Measurements from ENCODE around the gene FNIP1.
"Not testable (repeated sequence)": the region's sequence is repeated elsewhere in the genome, so short reads cannot be mapped to it uniquely, and the experiment has no call there.

FNIP1 gene

DNA sequence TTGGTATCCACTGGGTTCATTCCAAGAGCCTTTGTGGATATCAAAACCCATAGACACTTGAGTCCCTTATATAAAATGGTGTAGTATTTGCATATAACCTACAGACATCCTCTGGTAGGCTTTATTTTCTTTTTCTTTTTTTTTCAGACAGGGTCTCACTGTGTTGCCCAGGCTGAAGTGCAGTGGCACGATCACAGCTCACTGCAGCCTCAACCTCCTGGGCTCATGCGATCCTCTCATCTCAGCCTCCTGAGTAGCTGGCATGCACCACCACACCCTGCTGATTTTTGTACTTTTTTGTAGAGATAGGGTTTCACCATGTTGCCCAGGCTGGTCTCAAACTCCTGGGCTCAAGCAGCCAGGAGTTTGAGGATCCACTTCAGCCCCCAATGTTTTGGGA lies 175.7 kb downstream of the FNIP1 start:
- H3K9me3 ChIP-seq (ENCODE audit: control insufficient read depth, low read length); H3K36me3 ChIP-seq (ENCODE audit: control insufficient read depth, insufficient read depth, low read length, severe bottlenecking); H3K27me3 ChIP-seq (replicated peaks; ENCODE audit: control insufficient read depth, insufficient read depth, low read length); H3K4me3 ChIP-seq (ENCODE audit: low read length); H3K9ac ChIP-seq (ENCODE audit: low read length); DNase-seq (ENCODE audit: low read depth): not testable (repeated sequence)
- peaks cover 12% of the 10 kb centered on the region for H3K4me1 ChIP-seq (ENCODE audit: control insufficient read depth, insufficient read depth, low read length)

DNA sequence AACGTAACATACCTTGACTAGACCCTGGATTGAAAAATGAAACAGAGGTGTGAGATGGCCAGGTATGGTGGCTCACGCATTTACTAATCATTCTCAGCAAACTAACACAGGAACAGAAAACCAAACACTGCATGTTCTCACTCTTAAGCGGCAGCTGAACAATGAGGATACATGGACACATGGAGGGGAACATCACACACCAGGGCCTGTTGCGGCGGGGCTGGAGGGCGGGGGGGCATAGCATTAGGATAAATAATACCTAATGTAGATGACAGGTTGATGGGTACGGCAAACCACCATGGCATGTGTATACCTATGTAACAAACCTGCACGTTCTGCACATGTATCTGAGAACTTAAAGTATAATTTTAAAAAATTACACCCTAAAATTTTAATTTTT lies 177.7 kb downstream of the FNIP1 start:
- Histone ChIP-seq H3K9me3 (ENCODE audit: control insufficient read depth, low read length) (no peaks in the 10 kb centered on the region), H3K4me1 (ENCODE audit: control insufficient read depth, insufficient read depth, low read length) (peaks cover 12% of the 10 kb centered on the region), H3K27me3 (replicated peaks; ENCODE audit: control insufficient read depth, insufficient read depth, low read length) (no peaks in the 10 kb centered on the region), H3K4me3 (ENCODE audit: low read length) (no peak overlapping the region), H3K36me3 (ENCODE audit: control insufficient read depth, insufficient read depth, low read length, severe bottlenecking) (no peaks in the 10 kb centered on the region), H3K9ac (ENCODE audit: low read length) (no peak overlapping the region)
- DNase-seq (ENCODE audit: low read depth) = no peak

DNA sequence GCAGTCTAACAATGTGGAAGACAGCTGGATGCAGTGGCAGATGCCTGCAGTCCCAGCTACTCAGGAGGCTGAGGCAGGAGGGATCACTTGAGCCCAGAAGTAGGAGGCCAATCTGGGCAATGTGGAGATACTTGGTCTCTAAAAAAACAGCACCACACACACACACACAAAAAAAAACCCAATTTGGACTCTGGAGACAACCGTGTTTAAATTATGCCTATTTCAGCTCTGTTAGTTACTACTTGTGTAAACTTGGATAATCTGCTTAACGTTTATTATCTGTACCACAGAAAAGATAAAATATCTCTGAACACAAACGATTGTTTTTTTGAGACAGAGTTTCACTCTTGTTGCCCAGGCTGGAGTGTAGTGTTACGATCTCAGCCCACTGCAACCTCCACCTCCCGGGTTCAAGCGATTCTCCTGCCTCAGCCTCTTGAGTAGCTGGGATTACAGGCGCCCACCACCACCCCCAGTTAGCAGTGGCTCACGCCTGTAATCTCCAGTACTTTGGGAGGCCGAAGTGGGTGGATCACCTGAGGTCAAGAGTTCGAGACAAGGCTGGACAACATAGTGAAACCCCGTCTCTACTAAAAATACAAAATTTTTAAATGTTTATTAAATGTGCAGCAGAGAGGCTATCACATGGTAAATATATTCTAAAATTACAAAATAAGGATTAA lies 179.5 kb downstream of the FNIP1 start:
- H3K9ac ChIP-seq (ENCODE audit: low read length) = no peak overlapping the region
- no peak overlapping the region for H3K4me3 ChIP-seq (ENCODE audit: low read length)
- H3K36me3 ChIP-seq (ENCODE audit: control insufficient read depth, insufficient read depth, low read length, severe bottlenecking) = no peaks in the 10 kb centered on the region
- H3K9me3 ChIP-seq (ENCODE audit: control insufficient read depth, low read length) = no peaks in the 10 kb centered on the region
- peaks cover 3% of the 10 kb centered on the region for H3K4me1 ChIP-seq (ENCODE audit: control insufficient read depth, insufficient read depth, low read length)
- H3K27me3 ChIP-seq (replicated peaks; ENCODE audit: control insufficient read depth, insufficient read depth, low read length) = no peaks in the 10 kb centered on the region
- no peak for DNase-seq (ENCODE audit: low read depth)

DNA sequence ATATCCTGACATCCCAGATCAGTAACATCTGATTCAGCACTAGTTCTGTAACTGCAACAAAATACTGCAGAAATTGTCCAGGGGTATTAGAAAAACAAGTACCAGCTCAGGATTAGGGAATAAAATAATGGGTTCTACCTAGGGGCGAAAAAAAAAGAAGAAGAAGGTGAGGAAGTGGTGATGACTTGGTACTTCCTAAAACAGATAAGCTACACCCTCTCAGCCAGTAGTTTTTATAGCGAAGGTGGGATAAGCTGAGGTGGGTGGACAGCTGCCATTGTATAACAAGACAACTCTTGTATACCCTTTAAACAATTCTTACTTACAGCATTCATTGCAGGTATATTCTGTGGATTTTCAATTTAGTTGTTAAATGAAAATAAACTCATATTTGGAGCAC lies 180.9 kb downstream of the FNIP1 start:
- H3K36me3 ChIP-seq (ENCODE audit: control insufficient read depth, insufficient read depth, low read length, severe bottlenecking) = no peaks in the 10 kb centered on the region
- H3K9me3 ChIP-seq (ENCODE audit: control insufficient read depth, low read length) = no peaks in the 10 kb centered on the region
- H3K9ac ChIP-seq (ENCODE audit: low read length) = no peak overlapping the region
- no peak overlapping the region for H3K4me3 ChIP-seq (ENCODE audit: low read length)
- H3K27me3 ChIP-seq (replicated peaks; ENCODE audit: control insufficient read depth, insufficient read depth, low read length) = no peaks in the 10 kb centered on the region
- H3K4me1 ChIP-seq (ENCODE audit: control insufficient read depth, insufficient read depth, low read length) = no peaks in the 10 kb centered on the region
- no peak for DNase-seq (ENCODE audit: low read depth)

DNA sequence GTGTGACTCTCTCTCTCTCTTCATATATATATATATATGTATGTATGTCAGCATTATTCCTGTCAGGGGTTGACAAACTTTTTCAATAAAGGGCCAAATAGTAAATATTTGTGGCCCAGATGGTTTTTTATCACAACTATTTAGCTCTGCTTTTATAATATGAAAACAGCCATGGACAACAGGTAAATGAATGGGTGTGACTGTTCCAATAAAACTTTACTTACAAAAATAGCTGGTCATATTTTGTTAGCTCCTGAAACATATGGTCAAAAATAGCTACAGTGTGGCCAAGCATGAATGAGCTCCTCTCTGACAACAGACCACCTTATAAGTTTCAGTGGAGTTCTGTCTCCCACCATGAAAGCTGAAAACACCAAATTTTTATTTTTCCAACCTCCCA lies 183.4 kb downstream of the FNIP1 start:
- Histone ChIP-seq H3K36me3 (ENCODE audit: control insufficient read depth, insufficient read depth, low read length, severe bottlenecking) (no peaks in the 10 kb centered on the region), H3K9me3 (ENCODE audit: control insufficient read depth, low read length) (no peaks in the 10 kb centered on the region), H3K9ac (ENCODE audit: low read length) (no peak overlapping the region), H3K4me3 (ENCODE audit: low read length) (no peak overlapping the region), H3K27me3 (replicated peaks; ENCODE audit: control insufficient read depth, insufficient read depth, low read length) (no peaks in the 10 kb centered on the region), H3K4me1 (ENCODE audit: control insufficient read depth, insufficient read depth, low read length) (peaks cover under 1% of the 10 kb centered on the region)
- no peak for DNase-seq (ENCODE audit: low read depth)

DNA sequence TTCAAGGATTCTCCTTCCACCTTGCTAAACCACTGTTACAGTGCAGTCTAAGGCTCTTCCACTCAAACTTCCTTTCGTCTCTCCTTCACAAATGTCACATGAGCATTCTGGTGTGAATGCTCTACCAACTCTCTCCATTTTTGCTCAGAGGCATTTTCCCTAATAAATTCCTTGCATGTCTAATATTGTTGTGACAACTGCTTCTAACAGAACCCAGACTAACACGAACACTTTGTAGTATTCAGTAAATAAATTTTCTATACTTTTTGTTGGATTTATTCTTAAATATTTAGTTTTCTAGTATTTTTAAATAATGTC lies 185.8 kb downstream of the FNIP1 start:
- H3K27me3 ChIP-seq (replicated peaks; ENCODE audit: control insufficient read depth, insufficient read depth, low read length) = no peaks in the 10 kb centered on the region
- no peak overlapping the region for H3K4me3 ChIP-seq (ENCODE audit: low read length)
- peaks cover 15% of the 10 kb centered on the region for H3K4me1 ChIP-seq (ENCODE audit: control insufficient read depth, insufficient read depth, low read length)
- H3K9me3 ChIP-seq (ENCODE audit: control insufficient read depth, low read length) = no peaks in the 10 kb centered on the region
- H3K9ac ChIP-seq (ENCODE audit: low read length) = no peak overlapping the region
- H3K36me3 ChIP-seq (ENCODE audit: control insufficient read depth, insufficient read depth, low read length, severe bottlenecking) = no peaks in the 10 kb centered on the region
- no peak for DNase-seq (ENCODE audit: low read depth)

DNA sequence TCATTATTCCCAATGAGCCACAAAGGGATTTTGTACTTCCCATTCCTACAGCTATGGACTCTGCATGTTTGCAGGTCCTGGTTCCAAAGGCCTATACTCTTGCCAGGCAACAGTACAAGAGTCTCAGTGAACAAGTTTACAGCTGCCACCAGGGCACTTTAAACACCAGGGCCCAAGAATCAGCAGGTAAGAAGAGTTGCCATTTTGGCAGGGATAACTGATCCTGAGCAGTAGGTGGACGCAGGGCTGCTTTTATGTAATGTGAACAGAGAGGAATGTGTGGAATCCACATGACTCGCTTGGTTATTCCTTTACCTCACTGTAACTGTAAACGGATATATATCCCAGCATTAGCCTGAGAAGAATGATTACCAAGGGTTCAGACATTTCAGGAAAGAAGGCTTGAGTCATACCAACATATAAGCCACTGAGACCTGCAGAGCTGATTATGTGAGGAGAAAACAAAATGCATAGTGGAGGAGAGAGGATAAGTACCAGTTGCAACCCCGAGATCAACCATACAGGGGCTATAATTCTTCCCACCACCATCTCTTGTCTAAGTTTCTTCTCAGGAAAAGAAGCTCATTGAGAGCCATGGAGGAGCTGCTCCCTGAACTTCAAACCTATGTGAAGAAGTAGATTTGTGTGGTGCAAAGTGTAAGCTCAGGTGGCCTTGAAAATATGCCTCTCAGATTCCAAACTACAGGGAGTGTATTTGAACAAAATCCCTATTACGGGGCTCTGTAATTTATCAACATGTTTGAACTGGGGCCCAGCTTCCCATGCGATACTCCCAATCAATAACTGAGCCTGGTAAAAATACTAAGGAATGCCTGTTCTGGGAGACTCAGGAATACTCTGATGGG lies 186.4 kb downstream of the FNIP1 start:
- no peak overlapping the region for H3K4me3 ChIP-seq (ENCODE audit: low read length)
- H3K27me3 ChIP-seq (replicated peaks; ENCODE audit: control insufficient read depth, insufficient read depth, low read length) = no peaks in the 10 kb centered on the region
- peak; percentile 37 for DNase-seq (ENCODE audit: low read depth)
- H3K4me1 ChIP-seq (ENCODE audit: control insufficient read depth, insufficient read depth, low read length) = peaks cover 15% of the 10 kb centered on the region
- H3K9me3 ChIP-seq (ENCODE audit: control insufficient read depth, low read length) = no peaks in the 10 kb centered on the region
- H3K9ac ChIP-seq (ENCODE audit: low read length) = no peak overlapping the region
- no peaks in the 10 kb centered on the region for H3K36me3 ChIP-seq (ENCODE audit: control insufficient read depth, insufficient read depth, low read length, severe bottlenecking)

DNA sequence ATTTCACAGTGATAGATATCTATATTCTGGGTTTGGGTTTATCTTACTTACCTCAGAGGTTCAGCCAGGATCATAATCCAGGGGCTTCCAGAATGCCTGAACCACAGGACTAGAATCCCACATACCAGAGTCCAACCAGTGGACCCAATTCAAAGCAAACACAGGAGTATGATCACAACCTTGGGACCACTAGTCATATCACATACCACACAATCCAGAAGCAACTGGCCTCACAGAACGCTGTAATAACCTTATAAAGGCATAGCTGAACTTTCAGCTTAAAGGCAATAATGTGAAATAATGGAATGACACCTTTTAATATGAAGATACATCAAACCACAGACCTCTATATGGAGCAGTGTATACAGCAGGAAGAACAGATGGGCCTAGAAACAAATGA lies 187.0 kb downstream of the FNIP1 start:
- peaks cover 15% of the 10 kb centered on the region for H3K4me1 ChIP-seq (ENCODE audit: control insufficient read depth, insufficient read depth, low read length)
- no peaks in the 10 kb centered on the region for H3K36me3 ChIP-seq (ENCODE audit: control insufficient read depth, insufficient read depth, low read length, severe bottlenecking)
- H3K4me3 ChIP-seq (ENCODE audit: low read length) = no peak overlapping the region
- no peaks in the 10 kb centered on the region for H3K9me3 ChIP-seq (ENCODE audit: control insufficient read depth, low read length)
- no peaks in the 10 kb centered on the region for H3K27me3 ChIP-seq (replicated peaks; ENCODE audit: control insufficient read depth, insufficient read depth, low read length)
- no peak overlapping the region for H3K9ac ChIP-seq (ENCODE audit: low read length)
- no peak for DNase-seq (ENCODE audit: low read depth)

DNA sequence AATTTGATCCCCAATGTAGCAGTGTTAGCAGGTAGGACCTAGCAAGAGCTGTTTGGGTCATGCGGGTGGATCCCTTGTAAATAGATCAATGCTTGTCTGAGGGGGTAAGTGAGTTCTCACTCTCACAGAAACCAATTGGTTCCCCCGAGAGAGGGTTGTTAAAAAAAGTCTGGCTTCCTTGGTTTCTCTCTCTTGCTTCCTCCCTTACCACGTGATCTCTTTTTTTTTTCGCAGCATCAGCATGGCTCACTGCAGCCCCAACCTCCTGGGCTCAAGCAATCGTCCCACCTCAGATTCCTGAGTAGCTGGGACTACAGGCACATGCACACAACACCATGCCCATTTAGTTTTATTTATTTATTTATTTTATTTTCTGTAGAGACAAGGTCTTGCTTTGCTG lies 188.2 kb downstream of the FNIP1 start:
- no peak overlapping the region for H3K9ac ChIP-seq (ENCODE audit: low read length)
- H3K36me3 ChIP-seq (ENCODE audit: control insufficient read depth, insufficient read depth, low read length, severe bottlenecking) = no peaks in the 10 kb centered on the region
- DNase-seq (ENCODE audit: low read depth) = no peak
- peaks cover 15% of the 10 kb centered on the region for H3K4me1 ChIP-seq (ENCODE audit: control insufficient read depth, insufficient read depth, low read length)
- no peak overlapping the region for H3K4me3 ChIP-seq (ENCODE audit: low read length)
- H3K27me3 ChIP-seq (replicated peaks; ENCODE audit: control insufficient read depth, insufficient read depth, low read length) = no peaks in the 10 kb centered on the region
- H3K9me3 ChIP-seq (ENCODE audit: control insufficient read depth, low read length) = no peaks in the 10 kb centered on the region

DNA sequence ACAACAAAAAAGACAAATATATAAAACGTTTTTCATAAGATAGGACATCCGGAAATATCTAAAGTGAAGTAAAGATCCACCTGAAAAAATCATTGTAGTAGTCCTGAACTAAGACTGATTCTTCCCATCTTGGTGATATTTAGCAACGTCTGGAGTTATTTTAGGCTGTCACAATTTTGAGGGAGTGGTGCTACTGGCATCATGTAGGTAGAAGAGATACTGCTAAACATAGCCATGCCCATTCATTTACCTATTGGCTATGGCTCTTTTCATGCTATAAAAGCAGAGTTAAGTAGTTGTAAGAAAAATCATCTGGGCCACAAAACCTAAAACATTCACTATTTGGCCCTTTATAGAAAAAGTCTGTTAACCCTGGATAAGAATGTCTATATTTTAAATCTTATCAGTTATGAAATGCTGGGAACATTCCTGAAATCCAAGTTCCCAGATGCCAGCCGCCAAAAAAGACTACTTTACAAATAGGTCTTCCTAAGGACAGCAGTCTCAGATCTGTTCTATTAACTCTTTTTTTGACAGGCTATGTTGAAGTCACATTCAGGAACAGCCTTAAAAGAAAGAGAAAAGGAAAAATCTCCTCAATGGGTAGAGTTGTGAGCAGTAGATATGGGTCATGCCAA lies 188.8 kb downstream of the FNIP1 start:
- no peak overlapping the region for H3K4me3 ChIP-seq (ENCODE audit: low read length)
- DNase-seq (ENCODE audit: low read depth) = no peak
- no peak overlapping the region for H3K9ac ChIP-seq (ENCODE audit: low read length)
- H3K27me3 ChIP-seq (replicated peaks; ENCODE audit: control insufficient read depth, insufficient read depth, low read length) = no peaks in the 10 kb centered on the region
- peaks cover 15% of the 10 kb centered on the region for H3K4me1 ChIP-seq (ENCODE audit: control insufficient read depth, insufficient read depth, low read length)
- H3K36me3 ChIP-seq (ENCODE audit: control insufficient read depth, insufficient read depth, low read length, severe bottlenecking) = no peaks in the 10 kb centered on the region
- no peaks in the 10 kb centered on the region for H3K9me3 ChIP-seq (ENCODE audit: control insufficient read depth, low read length)

DNA sequence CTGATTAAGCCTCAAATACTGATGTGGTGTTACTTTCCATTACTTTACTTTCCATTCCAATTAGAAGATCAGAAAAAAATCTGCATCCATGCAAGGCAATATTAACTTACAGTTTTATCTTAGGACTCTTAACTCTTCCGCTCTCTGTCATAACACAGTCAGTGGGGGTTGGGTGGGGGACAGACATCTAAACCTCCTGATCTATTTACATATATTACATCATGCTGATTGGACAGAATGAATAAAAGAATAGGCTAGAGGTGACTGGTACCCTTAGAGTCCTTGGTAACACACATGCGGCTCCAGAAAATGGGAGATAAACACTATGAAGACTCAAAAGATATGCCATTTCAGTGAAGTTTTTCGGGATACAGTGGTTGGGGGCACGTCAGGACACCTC lies 189.4 kb downstream of the FNIP1 start:
- Histone ChIP-seq H3K9ac (ENCODE audit: low read length) (no peak overlapping the region), H3K4me3 (ENCODE audit: low read length) (no peak overlapping the region), H3K4me1 (ENCODE audit: control insufficient read depth, insufficient read depth, low read length) (peaks cover 15% of the 10 kb centered on the region), H3K9me3 (ENCODE audit: control insufficient read depth, low read length) (no peaks in the 10 kb centered on the region), H3K36me3 (ENCODE audit: control insufficient read depth, insufficient read depth, low read length, severe bottlenecking) (no peaks in the 10 kb centered on the region), H3K27me3 (replicated peaks; ENCODE audit: control insufficient read depth, insufficient read depth, low read length) (no peaks in the 10 kb centered on the region)
- DNase-seq (ENCODE audit: low read depth) = no peak

All from adipocyte (in vitro differentiated cells).